AG04449 (cell line): ENCODE data around the gene CELSR1.

Source experiments
- CTCF ChIA-PET: fragments of 350-600 bp; formaldehyde crosslinking; extraction: SDS; loops from one replicate; lab custom pipeline; 2021; ENCODE audit warnings: antibody characterized with exemption; lab: Yijun Ruan, JAX
- POLR2A ChIA-PET: fragments of 400-600, 350-600 bp; formaldehyde crosslinking; extraction: SDS; loops from one replicate; lab custom pipeline; 2020; ENCODE audit warnings: antibody characterized with exemption, inconsistent platforms; lab: Yijun Ruan, JAX
- DNase-seq: peaks from one replicate; pipeline ENCODE4 v3.0.0-alpha.2; 2010; ENCODE audit warnings: low read depth, low spot score
- H3K4me3 ChIP-seq: 2 replicates; pipeline ENCODE4 v1.5.1; 2011; ENCODE audit warnings: low read depth, mild to moderate bottlenecking, control low read depth, low read length
- CTCF ChIP-seq: IDR thresholded peaks from one replicate; pipeline ENCODE4 v1.5.1; 2011; ENCODE audit warnings: mild to moderate bottlenecking, moderate library complexity, low read length, control low read depth, inconsistent platforms; ENCODE audit not compliant: insufficient read depth; ENCODE audit errors: missing control alignments

The CELSR1 gene

GRCh38 chr22:46564084-46564714, 26.8 kb upstream of the CELSR1 start:
- H3K4me3 ChIP-seq = no peak overlapping the region
- TF ChIP-seq CTCF = no peak
- no peak for DNase-seq
- ChIA-PET POLR2A (no interaction called here), CTCF (interaction anchor here (1.0 to 4.5 kb wide), 19 partner anchors 9 to 421 kb away, joined by 3 to 50 read pairs (median 5); partner anchors contain the start of gene TBC1D22A)

GRCh38 chr22:46563381-46564083, 26.1 kb upstream of the CELSR1 start:
- H3K4me3 ChIP-seq = no peak overlapping the region
- TF ChIP-seq CTCF = peak; percentile 88
- ChIA-PET CTCF (interaction anchor here (0.6 to 4.5 kb wide), 30 partner anchors 10 to 420 kb away, joined by 3 to 50 read pairs (median 3); partner anchors contain the start of gene TBC1D22A), POLR2A (interaction anchor here (0.6 to 0.7 kb wide), 2 partner anchors 17 to 199 kb away, joined by 3 read pairs; partner anchors contain the start of gene TBC1D22A)
- DNase-seq = no peak

- ChIA-PET CTCF (interaction anchor here (3.4 to 4.5 kb wide), 2 partner anchors 9 to 14 kb away, joined by 15 to 50 read pairs; no protein-coding TSS in a partner anchor), POLR2A (no interaction called here)
- DNase-seq = no peak
- no peak for TF ChIP-seq CTCF
- H3K4me3 ChIP-seq = no peak overlapping the region
Observed at GRCh38 chr22:46561435-46561905, 24.1 kb upstream of the CELSR1 start.

GRCh38 chr22:46560696-46561295, 23.4 kb upstream of the CELSR1 start:
- DNase-seq = no peak
- ChIA-PET CTCF (no interaction called here), POLR2A (no interaction called here)
- no peak overlapping the region for H3K4me3 ChIP-seq
- no peak for TF ChIP-seq CTCF

GRCh38 chr22:46557736-46558480, 20.5 kb upstream of the CELSR1 start:
- ChIA-PET CTCF (interaction anchor here (4.6 kb wide), 1 partner anchor 15 kb away, joined by 28 read pairs; no protein-coding TSS in a partner anchor), POLR2A (interaction anchor here (0.6 kb wide), 1 partner anchor 160 kb away, joined by 4 read pairs; no protein-coding TSS in a partner anchor)
- DNase-seq = no peak
- TF ChIP-seq CTCF = no peak
- H3K4me3 ChIP-seq = no peak overlapping the region
